Measurements from ENCODE around the gene IL1F10.

- no peak for TF ChIP-seq CTCF (IDR thresholded peaks at IDR 0.05; ENCODE audit: low read depth, low read length, poor library complexity, severe bottlenecking)
- no peak for TF ChIP-seq EZH2phosphoT487 (IDR thresholded peaks at IDR 0.05; ENCODE audit: borderline replicate concordance, low read length)
Observed at GRCh38 chr2:113058998-113059960, 8.5 kb upstream of the IL1F10 start, which contains the start of gene IL36RN.

Measured in DOHH2 (cell line).